ENCODE results near the gene LCAT.

Gene LCAT

DNA sequence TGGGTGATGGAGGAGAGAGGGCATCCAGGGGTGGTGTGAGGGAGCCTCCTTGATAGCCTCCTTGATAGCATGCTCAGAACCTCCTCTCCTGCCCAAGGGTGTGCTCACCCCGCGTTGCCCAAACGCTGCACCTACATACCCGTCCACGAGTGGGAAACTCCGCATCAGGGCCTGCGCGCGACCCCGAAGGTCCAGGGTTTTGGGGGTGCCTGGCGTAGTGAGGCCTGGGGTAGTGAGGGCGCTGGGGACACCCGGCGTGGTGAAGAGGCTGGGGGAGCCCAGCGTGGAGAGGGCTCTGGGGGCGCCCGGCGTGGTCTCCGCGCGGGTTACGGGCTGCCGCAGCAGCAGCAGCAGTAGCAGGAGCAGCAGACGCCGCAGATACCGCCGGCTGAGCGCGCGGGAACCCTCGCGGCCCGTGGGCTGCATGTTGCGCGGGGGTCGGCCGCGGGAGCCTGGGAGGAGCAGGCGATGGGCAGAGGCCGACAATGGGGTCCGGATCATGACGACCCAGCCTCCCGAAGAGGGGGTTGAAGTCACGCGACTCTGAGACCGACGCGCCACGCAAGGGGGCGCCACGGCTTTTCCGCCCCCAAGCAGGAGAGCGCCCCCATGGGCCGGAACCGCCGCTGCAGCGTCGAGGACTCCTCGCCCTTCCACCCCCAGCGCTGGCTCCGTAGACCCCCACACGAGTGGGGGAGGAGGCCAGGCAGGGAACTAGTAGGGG is 36.2 kb upstream of the LCAT start, which contains the start of gene DPEP3:
TSS of gene DPEP3 (minus strand) at position 545 of the 724 bp plus-strand sequence. CDS start at position 426, 119 bp downstream.
- DNase-seq (ENCODE audit: low read depth in 1 of 2, low spot score in 1 of 2) = no peak
- no peaks in the 10 kb centered on the region for H3K27me3 ChIP-seq (ENCODE audit: insufficient read depth, poor library complexity, severe bottlenecking)
- H3K4me3 ChIP-seq (replicated peaks; ENCODE audit: insufficient read depth, low read length) = no peak within 1 kb of the TSS
- H3K27ac ChIP-seq (replicated peaks) = no peak within 1 kb of the TSS
- TF ChIP-seq GABPA (IDR thresholded peaks at IDR 0.05; ENCODE audit: low read depth) = no peak
- TF ChIP-seq POLR2AphosphoS5 (IDR thresholded peaks at IDR 0.05; ENCODE audit: low read depth) = no peak
- no peak for TF ChIP-seq SPI1 (IDR thresholded peaks at IDR 0.05; ENCODE audit: borderline replicate concordance, low read depth)
- TF ChIP-seq, protein P1, sequence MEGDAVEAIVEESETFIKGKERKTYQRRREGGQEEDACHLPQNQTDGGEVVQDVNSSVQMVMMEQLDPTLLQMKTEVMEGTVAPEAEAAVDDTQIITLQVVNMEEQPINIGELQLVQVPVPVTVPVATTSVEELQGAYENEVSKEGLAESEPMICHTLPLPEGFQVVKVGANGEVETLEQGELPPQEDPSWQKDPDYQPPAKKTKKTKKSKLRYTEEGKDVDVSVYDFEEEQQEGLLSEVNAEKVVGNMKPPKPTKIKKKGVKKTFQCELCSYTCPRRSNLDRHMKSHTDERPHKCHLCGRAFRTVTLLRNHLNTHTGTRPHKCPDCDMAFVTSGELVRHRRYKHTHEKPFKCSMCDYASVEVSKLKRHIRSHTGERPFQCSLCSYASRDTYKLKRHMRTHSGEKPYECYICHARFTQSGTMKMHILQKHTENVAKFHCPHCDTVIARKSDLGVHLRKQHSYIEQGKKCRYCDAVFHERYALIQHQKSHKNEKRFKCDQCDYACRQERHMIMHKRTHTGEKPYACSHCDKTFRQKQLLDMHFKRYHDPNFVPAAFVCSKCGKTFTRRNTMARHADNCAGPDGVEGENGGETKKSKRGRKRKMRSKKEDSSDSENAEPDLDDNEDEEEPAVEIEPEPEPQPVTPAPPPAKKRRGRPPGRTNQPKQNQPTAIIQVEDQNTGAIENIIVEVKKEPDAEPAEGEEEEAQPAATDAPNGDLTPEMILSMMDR (IDR thresholded peaks at IDR 0.05; ENCODE audit: insufficient read depth, low read length) = no peak
- TF ChIP-seq, protein P2, sequence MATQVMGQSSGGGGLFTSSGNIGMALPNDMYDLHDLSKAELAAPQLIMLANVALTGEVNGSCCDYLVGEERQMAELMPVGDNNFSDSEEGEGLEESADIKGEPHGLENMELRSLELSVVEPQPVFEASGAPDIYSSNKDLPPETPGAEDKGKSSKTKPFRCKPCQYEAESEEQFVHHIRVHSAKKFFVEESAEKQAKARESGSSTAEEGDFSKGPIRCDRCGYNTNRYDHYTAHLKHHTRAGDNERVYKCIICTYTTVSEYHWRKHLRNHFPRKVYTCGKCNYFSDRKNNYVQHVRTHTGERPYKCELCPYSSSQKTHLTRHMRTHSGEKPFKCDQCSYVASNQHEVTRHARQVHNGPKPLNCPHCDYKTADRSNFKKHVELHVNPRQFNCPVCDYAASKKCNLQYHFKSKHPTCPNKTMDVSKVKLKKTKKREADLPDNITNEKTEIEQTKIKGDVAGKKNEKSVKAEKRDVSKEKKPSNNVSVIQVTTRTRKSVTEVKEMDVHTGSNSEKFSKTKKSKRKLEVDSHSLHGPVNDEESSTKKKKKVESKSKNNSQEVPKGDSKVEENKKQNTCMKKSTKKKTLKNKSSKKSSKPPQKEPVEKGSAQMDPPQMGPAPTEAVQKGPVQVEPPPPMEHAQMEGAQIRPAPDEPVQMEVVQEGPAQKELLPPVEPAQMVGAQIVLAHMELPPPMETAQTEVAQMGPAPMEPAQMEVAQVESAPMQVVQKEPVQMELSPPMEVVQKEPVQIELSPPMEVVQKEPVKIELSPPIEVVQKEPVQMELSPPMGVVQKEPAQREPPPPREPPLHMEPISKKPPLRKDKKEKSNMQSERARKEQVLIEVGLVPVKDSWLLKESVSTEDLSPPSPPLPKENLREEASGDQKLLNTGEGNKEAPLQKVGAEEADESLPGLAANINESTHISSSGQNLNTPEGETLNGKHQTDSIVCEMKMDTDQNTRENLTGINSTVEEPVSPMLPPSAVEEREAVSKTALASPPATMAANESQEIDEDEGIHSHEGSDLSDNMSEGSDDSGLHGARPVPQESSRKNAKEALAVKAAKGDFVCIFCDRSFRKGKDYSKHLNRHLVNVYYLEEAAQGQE (IDR thresholded peaks at IDR 0.05; ENCODE audit: insufficient replicate concordance, low read depth) = no peak

- no peaks in the 10 kb centered on the region for H3K27me3 ChIP-seq (ENCODE audit: insufficient read depth, poor library complexity, severe bottlenecking)
Measured at GRCh38 chr16:67977469-67978227, 33.7 kb upstream of the LCAT start.

GRCh38 chr16:67977005-67977404 is 33.1 kb upstream of the LCAT start:
- H3K27ac ChIP-seq (replicated peaks) = no peak overlapping the region
- TF ChIP-seq GABPA (IDR thresholded peaks at IDR 0.05; ENCODE audit: low read depth) = no peak
- TF ChIP-seq SPI1 (IDR thresholded peaks at IDR 0.05; ENCODE audit: borderline replicate concordance, low read depth) = no peak
- TF ChIP-seq POLR2AphosphoS5 (IDR thresholded peaks at IDR 0.05; ENCODE audit: low read depth) = no peak
- TF ChIP-seq, protein P2 (IDR thresholded peaks at IDR 0.05; ENCODE audit: insufficient replicate concordance, low read depth) = no peak
- TF ChIP-seq, protein P1 (IDR thresholded peaks at IDR 0.05; ENCODE audit: insufficient read depth, low read length) = no peak
- no peak overlapping the region for H3K4me3 ChIP-seq (replicated peaks; ENCODE audit: insufficient read depth, low read length)
- no peak for DNase-seq (ENCODE audit: low read depth in 1 of 2, low spot score in 1 of 2)
- no peaks in the 10 kb centered on the region for H3K27me3 ChIP-seq (ENCODE audit: insufficient read depth, poor library complexity, severe bottlenecking)

More at GRCh38 chr16:67977469-67978227, 33.7 kb upstream of the LCAT start:
- H3K27ac ChIP-seq (replicated peaks) = no peak overlapping the region
- TF ChIP-seq SPI1 (IDR thresholded peaks at IDR 0.05; ENCODE audit: borderline replicate concordance, low read depth) (no peak), GABPA (IDR thresholded peaks at IDR 0.05; ENCODE audit: low read depth) (no peak), POLR2AphosphoS5 (IDR thresholded peaks at IDR 0.05; ENCODE audit: low read depth) (no peak)
- TF ChIP-seq, protein P1 (IDR thresholded peaks at IDR 0.05; ENCODE audit: insufficient read depth, low read length) = no peak
- TF ChIP-seq, protein P2 (IDR thresholded peaks at IDR 0.05; ENCODE audit: insufficient replicate concordance, low read depth) = no peak
- H3K4me3 ChIP-seq (replicated peaks; ENCODE audit: insufficient read depth, low read length) = no peak overlapping the region
- DNase-seq (ENCODE audit: low read depth in 1 of 2, low spot score in 1 of 2) = no peak
